Measurements from ENCODE around the gene RALGAPB.

RALGAPB gene

GRCh38 chr20:38603286-38603685 lies 130.6 kb downstream of the RALGAPB start:
- H3K36me3 ChIP-seq (ENCODE audit: control insufficient read depth, insufficient read depth, low read length): no peaks in the 10 kb centered on the region
- H3K4me3 ChIP-seq (ENCODE audit: low read length): no peak overlapping the region
- H3K27ac ChIP-seq (ENCODE audit: low read length): no peak overlapping the region
- H3K9me3 ChIP-seq (ENCODE audit: control insufficient read depth, insufficient read depth, low read length): no peaks in the 10 kb centered on the region
- no CpG with 5 or more reads among the region's 3 CpGs for WGBS (ENCODE audit: insufficient coverage, insufficient read length)
- DNase-seq (ENCODE audit: low read depth, low spot score): no peak
- H3K4me1 ChIP-seq (ENCODE audit: control insufficient read depth, insufficient read depth, low read length): peaks cover 3% of the 10 kb centered on the region; the same call in 1 of the 2 replicates
- no peaks in the 10 kb centered on the region for H3K27me3 ChIP-seq (ENCODE audit: control insufficient read depth, insufficient read depth, low read length)

GRCh38 chr20:38604873-38605303 lies 132.2 kb downstream of the RALGAPB start:
- no peak for DNase-seq (ENCODE audit: low read depth, low spot score)
- Histone ChIP-seq H3K9me3 (ENCODE audit: control insufficient read depth, insufficient read depth, low read length) (no peaks in the 10 kb centered on the region), H3K27ac (ENCODE audit: low read length) (no peak overlapping the region), H3K4me3 (ENCODE audit: low read length) (no peak overlapping the region), H3K36me3 (ENCODE audit: control insufficient read depth, insufficient read depth, low read length) (no peaks in the 10 kb centered on the region), H3K4me1 (ENCODE audit: control insufficient read depth, insufficient read depth, low read length) (peaks cover 4% of the 10 kb centered on the region; the same call in 1 of the 2 replicates), H3K27me3 (ENCODE audit: control insufficient read depth, insufficient read depth, low read length) (no peaks in the 10 kb centered on the region)
- WGBS (ENCODE audit: insufficient coverage, insufficient read length): no CpG with 5 or more reads among the region's 4 CpGs

GRCh38 chr20:38607351-38607750 lies 134.7 kb downstream of the RALGAPB start:
- WGBS (ENCODE audit: insufficient coverage, insufficient read length): no CpG with 5 or more reads among the region's 12 CpGs
- Histone ChIP-seq H3K4me1 (ENCODE audit: control insufficient read depth, insufficient read depth, low read length) (peaks cover 1% of the 10 kb centered on the region; the same call in 1 of the 2 replicates), H3K36me3 (ENCODE audit: control insufficient read depth, insufficient read depth, low read length) (no peaks in the 10 kb centered on the region), H3K4me3 (ENCODE audit: low read length) (no peak overlapping the region), H3K27ac (ENCODE audit: low read length) (no peak overlapping the region), H3K9me3 (ENCODE audit: control insufficient read depth, insufficient read depth, low read length) (no peaks in the 10 kb centered on the region), H3K27me3 (ENCODE audit: control insufficient read depth, insufficient read depth, low read length) (no peaks in the 10 kb centered on the region)
- no peak for DNase-seq (ENCODE audit: low read depth, low spot score)

- DNase-seq (ENCODE audit: low read depth, low spot score): no peak
- no peak overlapping the region for H3K4me3 ChIP-seq (ENCODE audit: low read length)
- H3K27ac ChIP-seq (ENCODE audit: low read length): no peak overlapping the region
- peaks cover 1% of the 10 kb centered on the region; the same call in 1 of the 2 replicates for H3K4me1 ChIP-seq (ENCODE audit: control insufficient read depth, insufficient read depth, low read length)
- no peaks in the 10 kb centered on the region for H3K36me3 ChIP-seq (ENCODE audit: control insufficient read depth, insufficient read depth, low read length)
- no peaks in the 10 kb centered on the region for H3K27me3 ChIP-seq (ENCODE audit: control insufficient read depth, insufficient read depth, low read length)
- no CpG with 5 or more reads among the region's 4 CpGs for WGBS (ENCODE audit: insufficient coverage, insufficient read length)
- no peaks in the 10 kb centered on the region for H3K9me3 ChIP-seq (ENCODE audit: control insufficient read depth, insufficient read depth, low read length)
Measured at GRCh38 chr20:38608188-38608587, 135.5 kb downstream of the RALGAPB start.

GRCh38 chr20:38609815-38610214 lies 137.2 kb downstream of the RALGAPB start:
- H3K36me3 ChIP-seq (ENCODE audit: control insufficient read depth, insufficient read depth, low read length): no peaks in the 10 kb centered on the region
- no peaks in the 10 kb centered on the region for H3K9me3 ChIP-seq (ENCODE audit: control insufficient read depth, insufficient read depth, low read length)
- H3K4me1 ChIP-seq (ENCODE audit: control insufficient read depth, insufficient read depth, low read length): peaks cover 1% of the 10 kb centered on the region; the same call in 1 of the 2 replicates
- WGBS (ENCODE audit: insufficient coverage, insufficient read length): no CpG with 5 or more reads among the region's 4 CpGs
- no peaks in the 10 kb centered on the region for H3K27me3 ChIP-seq (ENCODE audit: control insufficient read depth, insufficient read depth, low read length)
- H3K27ac ChIP-seq (ENCODE audit: low read length): no peak overlapping the region
- H3K4me3 ChIP-seq (ENCODE audit: low read length): no peak overlapping the region
- DNase-seq (ENCODE audit: low read depth, low spot score): no peak

GRCh38 chr20:38610521-38610920 lies 137.9 kb downstream of the RALGAPB start:
- no CpG with 5 or more reads among the region's 5 CpGs for WGBS (ENCODE audit: insufficient coverage, insufficient read length)
- no peak for DNase-seq (ENCODE audit: low read depth, low spot score)
- Histone ChIP-seq H3K9me3 (ENCODE audit: control insufficient read depth, insufficient read depth, low read length) (no peaks in the 10 kb centered on the region), H3K27ac (ENCODE audit: low read length) (no peak overlapping the region), H3K4me1 (ENCODE audit: control insufficient read depth, insufficient read depth, low read length) (peaks cover 1% of the 10 kb centered on the region; the same call in 1 of the 2 replicates), H3K27me3 (ENCODE audit: control insufficient read depth, insufficient read depth, low read length) (no peaks in the 10 kb centered on the region), H3K4me3 (ENCODE audit: low read length) (no peak overlapping the region), H3K36me3 (ENCODE audit: control insufficient read depth, insufficient read depth, low read length) (no peaks in the 10 kb centered on the region)

- no CpG with 5 or more reads among the region's 5 CpGs for WGBS (ENCODE audit: insufficient coverage, insufficient read length)
- no peak overlapping the region for H3K4me3 ChIP-seq (ENCODE audit: low read length)
- H3K27ac ChIP-seq (ENCODE audit: low read length): no peak overlapping the region
- peaks cover 4% of the 10 kb centered on the region; the same call in 1 of the 2 replicates for H3K4me1 ChIP-seq (ENCODE audit: control insufficient read depth, insufficient read depth, low read length)
- no peaks in the 10 kb centered on the region for H3K9me3 ChIP-seq (ENCODE audit: control insufficient read depth, insufficient read depth, low read length)
- no peak for DNase-seq (ENCODE audit: low read depth, low spot score)
- H3K36me3 ChIP-seq (ENCODE audit: control insufficient read depth, insufficient read depth, low read length): no peaks in the 10 kb centered on the region
- H3K27me3 ChIP-seq (ENCODE audit: control insufficient read depth, insufficient read depth, low read length): no peaks in the 10 kb centered on the region
Measured at GRCh38 chr20:38612751-38613515, 140.3 kb downstream of the RALGAPB start.

- Histone ChIP-seq H3K4me3 (ENCODE audit: low read length) (no peak overlapping the region), H3K9me3 (ENCODE audit: control insufficient read depth, insufficient read depth, low read length) (no peaks in the 10 kb centered on the region), H3K27ac (ENCODE audit: low read length) (no peak overlapping the region), H3K4me1 (ENCODE audit: control insufficient read depth, insufficient read depth, low read length) (0 out of 2 replicates have a peak, but pooled peaks cover 3% of the 10 kb centered on the region), H3K27me3 (ENCODE audit: control insufficient read depth, insufficient read depth, low read length) (no peaks in the 10 kb centered on the region), H3K36me3 (ENCODE audit: control insufficient read depth, insufficient read depth, low read length) (no peaks in the 10 kb centered on the region)
- no peak for DNase-seq (ENCODE audit: low read depth, low spot score)
- no CpG with 5 or more reads among the region's 15 CpGs for WGBS (ENCODE audit: insufficient coverage, insufficient read length)
Measured at GRCh38 chr20:38615283-38615682, 142.6 kb downstream of the RALGAPB start.

DNA sequence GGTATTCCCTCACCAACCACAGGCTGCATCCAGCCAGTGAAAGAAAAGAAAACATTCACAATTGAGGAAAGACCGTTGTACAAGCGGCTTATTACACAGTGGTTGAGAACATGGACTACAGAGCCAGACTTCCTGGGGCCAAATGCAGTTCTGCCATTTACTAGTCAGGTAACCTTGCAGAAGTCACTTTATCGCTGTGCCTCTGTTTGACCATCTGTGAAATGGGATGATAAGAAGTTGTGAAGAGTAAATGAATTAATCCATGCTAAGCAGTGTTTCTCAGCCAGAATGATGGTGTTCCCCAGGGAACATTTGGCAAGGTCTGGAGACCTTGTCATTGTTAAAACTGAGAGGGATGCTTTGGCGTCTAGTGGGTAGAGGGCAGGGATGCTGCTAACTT lies 143.8 kb downstream of the RALGAPB start:
- no peaks in the 10 kb centered on the region for H3K36me3 ChIP-seq (ENCODE audit: control insufficient read depth, insufficient read depth, low read length)
- no peak for DNase-seq (ENCODE audit: low read depth, low spot score)
- H3K4me1 ChIP-seq (ENCODE audit: control insufficient read depth, insufficient read depth, low read length): peaks cover 3% of the 10 kb centered on the region; the same call in 1 of the 2 replicates
- no peak overlapping the region for H3K27ac ChIP-seq (ENCODE audit: low read length)
- H3K4me3 ChIP-seq (ENCODE audit: low read length): no peak overlapping the region
- WGBS (ENCODE audit: insufficient coverage, insufficient read length): no CpG with 5 or more reads among the region's 4 CpGs
- H3K27me3 ChIP-seq (ENCODE audit: control insufficient read depth, insufficient read depth, low read length): no peaks in the 10 kb centered on the region
- no peaks in the 10 kb centered on the region for H3K9me3 ChIP-seq (ENCODE audit: control insufficient read depth, insufficient read depth, low read length)

- no peak for DNase-seq (ENCODE audit: low read depth, low spot score)
- Histone ChIP-seq H3K9me3 (ENCODE audit: control insufficient read depth, insufficient read depth, low read length) (no peaks in the 10 kb centered on the region), H3K4me3 (ENCODE audit: low read length) (no peak overlapping the region), H3K27ac (ENCODE audit: low read length) (no peak overlapping the region), H3K27me3 (ENCODE audit: control insufficient read depth, insufficient read depth, low read length) (no peaks in the 10 kb centered on the region), H3K36me3 (ENCODE audit: control insufficient read depth, insufficient read depth, low read length) (no peaks in the 10 kb centered on the region), H3K4me1 (ENCODE audit: control insufficient read depth, insufficient read depth, low read length) (peaks cover 3% of the 10 kb centered on the region; the same call in 1 of the 2 replicates)
- WGBS (ENCODE audit: insufficient coverage, insufficient read length): no CpG with 5 or more reads among the region's 16 CpGs
Measured at GRCh38 chr20:38617011-38617829, 144.6 kb downstream of the RALGAPB start.
